Measurements from ENCODE around the gene FANCC.

DNA sequence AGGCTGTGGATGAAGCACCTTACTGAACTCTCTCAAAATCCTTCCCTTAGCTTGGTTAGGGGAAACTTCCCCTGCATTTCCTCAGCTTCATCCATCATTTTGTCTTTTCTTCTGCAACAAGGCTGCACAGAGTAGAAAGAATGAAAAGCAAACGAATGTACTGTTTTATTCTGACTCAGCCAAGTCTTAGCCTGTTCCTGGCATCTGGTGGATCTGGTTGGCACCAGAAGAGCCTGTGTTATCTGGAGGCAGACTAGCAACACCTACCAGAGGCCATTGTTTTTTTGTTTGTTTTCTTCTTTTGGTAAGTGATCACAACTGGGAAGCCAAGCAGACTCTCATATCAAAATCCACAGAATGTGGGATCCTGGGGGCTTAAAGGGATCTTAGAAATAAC lies 200.7 kb downstream of the FANCC start:
- no peak for TF ChIP-seq CTCF (IDR thresholded peaks at IDR 0.05)
- TF ChIP-seq POLR2A (IDR thresholded peaks at IDR 0.05): no peak
